Activated CD8-positive, alpha-beta memory T cell treated with anti-CD3 and anti-CD28 coated beads, Interleukin-2, amount 50 U/mL, for 24 hours (primary cell): ENCODE data around the gene CRBN.

Source experiments
- DNase-seq: peaks from one replicate; pipeline ENCODE4 v3.0.0-alpha.2; 2020; ENCODE audit errors: extremely low read depth

The CRBN gene

GRCh38 chr3:3170998-3171397 is 8.5 kb downstream of the CRBN start:
- DNase-seq, result no peak

GRCh38 chr3:3165650-3166049 is 13.8 kb downstream of the CRBN start:
- DNase-seq, result no peak

- DNase-seq, result no peak
These were observed 14.2 kb downstream of the CRBN start for GRCh38 chr3:3165241-3165640.

- no peak for DNase-seq
These were observed 18.7 kb downstream of the CRBN start for GRCh38 chr3:3160826-3161225.

GRCh38 chr3:3157484-3157883 is 22.0 kb downstream of the CRBN start:
- no peak for DNase-seq

GRCh38 chr3:3154879-3155610 is 24.4 kb downstream of the CRBN start:
- DNase-seq, result no peak

- DNase-seq, result no peak
These were observed 28.0 kb downstream of the CRBN start for GRCh38 chr3:3151513-3151912.

- DNase-seq, result no peak
These were observed 29.9 kb downstream of the CRBN start for GRCh38 chr3:3149560-3149959.

- DNase-seq, result no peak
These were observed 33.7 kb downstream of the CRBN start for GRCh38 chr3:3145831-3146230.

GRCh38 chr3:3141939-3142338 is 37.6 kb downstream of the CRBN start:
- no peak for DNase-seq

GRCh38 chr3:3137526-3137925 is 42.0 kb downstream of the CRBN start:
- DNase-seq, result no peak

- no peak for DNase-seq
These were observed 44.6 kb downstream of the CRBN start for GRCh38 chr3:3134750-3135448.

- no peak for DNase-seq
These were observed 46.0 kb downstream of the CRBN start for GRCh38 chr3:3133500-3133899.

- DNase-seq, result no peak
These were observed 49.9 kb downstream of the CRBN start for GRCh38 chr3:3129579-3129978.

- no peak for DNase-seq
These were observed 52.0 kb downstream of the CRBN start for GRCh38 chr3:3127432-3128010.

- peak; percentile 87 for DNase-seq
These were observed 52.7 kb downstream of the CRBN start, which contains the start of gene TRNT1 for GRCh38 chr3:3126477-3127431. Gene TRNT1 (plus strand): TSS chr3:3126940. CDS start chr3:3129041, 2,101 bp downstream.

GRCh38 chr3:3125977-3126376 is 53.5 kb downstream of the CRBN start:
- no peak for DNase-seq

GRCh38 chr3:3119393-3119851 is 60.1 kb downstream of the CRBN start:
- no peak for DNase-seq

GRCh38 chr3:3117651-3118050 is 61.8 kb downstream of the CRBN start:
- no peak for DNase-seq

- no peak for DNase-seq
These were observed 66.3 kb downstream of the CRBN start for GRCh38 chr3:3113042-3113709.

GRCh38 chr3:3110749-3111361 is 68.6 kb downstream of the CRBN start:
- DNase-seq, result no peak
